Fibroblast of skin of scalp (primary cell): ENCODE measurements around the gene CMSS1.
"Not testable (repeated sequence)": the region's sequence is repeated elsewhere in the genome, so short reads cannot be mapped to it uniquely, and the experiment has no call there.

Source experiments
- DNase-seq: peaks from one replicate; pipeline ENCODE4 v3.0.0-alpha.2; 2013

Gene CMSS1

DNA sequence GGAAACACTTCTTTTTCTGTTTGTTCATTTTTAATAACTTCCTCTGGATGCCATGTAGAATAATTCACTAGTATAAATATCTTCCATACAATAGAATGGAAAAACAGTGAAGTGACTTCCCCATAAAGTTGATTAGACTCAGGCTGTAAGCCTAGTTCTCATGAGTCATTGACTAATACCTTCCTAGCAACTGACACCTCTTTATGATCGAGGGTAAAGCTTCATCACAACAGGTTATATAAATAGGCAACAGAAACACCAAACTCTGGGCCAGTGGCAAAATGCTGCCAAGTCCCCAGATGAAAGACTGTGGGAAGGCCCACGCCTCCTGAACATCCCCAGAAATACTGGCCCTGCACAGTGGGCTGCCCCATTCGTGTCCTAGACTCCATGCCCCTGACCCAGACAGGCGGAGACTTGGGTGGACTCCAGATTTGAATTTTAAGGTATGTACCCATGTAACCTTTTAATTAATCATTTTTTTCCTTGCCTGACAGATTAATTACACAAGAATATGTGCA, 371.8 kb downstream of the CMSS1 start:
- DNase-seq, result no peak

DNA sequence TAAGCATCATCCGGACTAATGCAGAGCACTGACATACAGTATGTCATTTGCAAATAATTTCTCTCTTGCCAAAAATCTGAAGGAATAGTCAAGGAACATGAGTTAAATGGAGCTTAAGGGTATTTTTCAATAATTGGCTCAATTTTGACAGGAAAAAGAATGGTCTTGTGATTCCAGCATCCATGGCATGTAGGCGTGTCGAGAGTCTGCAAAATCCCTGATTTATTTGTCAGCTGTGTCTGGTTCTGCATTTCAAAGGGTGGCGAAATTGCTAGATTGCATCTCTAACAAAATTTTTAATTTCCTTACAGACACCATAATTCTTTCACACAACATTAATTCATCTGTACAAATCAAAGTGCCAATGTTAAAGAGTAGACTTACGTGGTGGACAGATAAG, 377.7 kb downstream of the CMSS1 start:
- no peak for DNase-seq

DNA sequence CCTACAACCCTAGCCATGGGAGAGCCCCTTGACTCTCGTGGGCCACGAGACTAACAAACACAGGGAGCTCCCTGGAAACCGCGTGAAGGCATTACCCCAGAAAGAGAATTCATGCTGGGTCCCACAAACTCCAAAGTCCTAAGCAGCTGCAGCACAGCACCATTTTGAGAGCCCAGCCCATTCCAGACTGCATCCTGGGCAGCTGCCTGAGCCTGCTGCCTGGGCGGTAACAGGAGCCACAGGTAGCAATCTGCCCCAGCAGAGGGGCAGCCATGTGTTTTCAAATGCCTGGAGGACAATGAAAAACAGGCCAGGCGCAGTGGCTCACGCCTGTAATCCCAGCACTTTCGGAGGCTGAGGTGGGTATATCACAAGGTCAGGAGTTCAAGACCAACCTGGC, 380.2 kb downstream of the CMSS1 start:
- no peak for DNase-seq

DNA sequence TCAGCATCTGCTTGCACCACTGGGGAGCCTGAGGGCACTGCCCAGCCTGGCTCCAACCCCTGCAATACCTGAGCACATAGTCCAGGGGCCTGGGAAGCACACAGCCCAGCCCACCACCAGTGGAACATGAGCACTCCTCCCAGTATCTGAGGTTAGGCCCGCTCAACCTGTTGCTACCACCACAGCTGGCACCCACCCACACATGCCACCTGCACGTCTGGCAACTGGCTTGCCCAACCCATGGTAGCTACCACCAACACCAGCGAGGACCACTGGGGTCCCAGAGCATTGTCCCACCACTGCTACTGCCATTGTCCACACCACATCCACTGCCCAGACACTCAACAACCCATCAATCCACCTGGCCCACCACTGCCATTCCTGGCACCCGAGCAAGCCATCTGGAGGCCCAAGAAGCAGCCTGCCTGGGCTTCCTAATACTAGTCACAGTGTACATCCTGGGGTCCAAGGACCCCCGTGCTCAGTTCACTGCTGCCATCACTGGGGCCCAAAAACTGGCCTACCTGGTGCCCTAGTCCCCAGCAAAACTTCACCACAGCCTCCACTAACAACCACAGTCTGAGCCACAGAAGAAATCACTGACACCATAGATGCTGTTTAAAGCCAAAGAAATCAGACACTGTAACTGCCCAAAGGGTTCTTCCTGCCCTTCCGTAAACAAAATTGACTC, 381.1 kb downstream of the CMSS1 start:
- no peak for DNase-seq

DNA sequence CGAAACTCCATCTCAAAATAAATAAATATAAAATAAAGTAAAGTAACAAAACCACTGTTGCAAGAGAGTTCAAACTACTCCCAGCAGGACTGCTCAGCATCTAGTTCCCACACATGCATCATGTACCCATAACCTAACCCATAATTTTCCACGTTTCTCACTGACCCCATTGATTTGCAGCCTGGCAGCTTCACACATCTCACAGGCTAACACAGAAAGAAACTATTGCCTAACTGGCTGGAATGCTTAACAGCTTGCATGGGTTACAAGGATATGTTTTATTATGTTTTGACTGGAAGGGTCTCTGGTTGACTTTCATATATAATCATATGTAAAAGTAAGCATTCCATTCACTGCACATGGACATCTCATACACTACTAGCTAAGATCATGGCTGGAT, 387.5 kb downstream of the CMSS1 start:
- no peak for DNase-seq

DNA sequence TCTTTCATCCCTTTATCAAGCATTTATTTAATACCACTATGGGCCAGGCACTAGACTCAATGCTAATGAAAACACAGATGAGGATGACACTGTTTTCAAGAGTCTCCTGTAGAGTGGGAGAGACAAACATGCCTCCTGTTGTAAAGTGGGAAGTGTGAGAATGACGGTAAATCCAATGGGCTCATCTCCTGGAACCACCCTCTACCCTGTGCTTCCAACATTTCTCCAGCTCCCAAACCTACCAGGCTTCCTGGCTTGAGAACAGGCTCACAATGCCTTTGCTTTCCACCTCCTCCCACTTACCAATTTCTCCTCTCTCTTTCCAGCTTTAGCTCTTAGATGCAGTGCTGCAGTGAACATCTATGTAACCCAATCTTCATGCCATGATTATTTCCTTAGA, 389.0 kb downstream of the CMSS1 start:
- DNase-seq, result no peak

DNA sequence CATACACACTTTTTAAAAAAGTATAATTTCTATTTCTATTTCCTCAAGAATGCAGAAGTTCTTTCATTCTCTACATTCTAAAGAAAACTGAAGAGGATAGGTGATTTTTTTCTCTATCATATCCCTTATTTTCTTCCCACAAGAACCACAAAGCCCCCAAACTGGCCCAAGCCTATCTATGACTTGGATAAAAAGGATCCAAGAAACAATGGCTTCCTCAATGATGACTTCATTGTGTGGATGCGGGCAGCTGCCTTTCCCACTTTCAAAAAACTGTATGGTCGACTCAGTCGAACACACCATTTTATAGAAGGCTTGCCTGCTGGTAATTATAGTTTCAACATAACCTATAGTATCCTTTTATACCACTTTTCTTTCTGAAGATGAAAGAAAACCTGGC, 390.2 kb downstream of the CMSS1 start:
- no peak for DNase-seq

DNA sequence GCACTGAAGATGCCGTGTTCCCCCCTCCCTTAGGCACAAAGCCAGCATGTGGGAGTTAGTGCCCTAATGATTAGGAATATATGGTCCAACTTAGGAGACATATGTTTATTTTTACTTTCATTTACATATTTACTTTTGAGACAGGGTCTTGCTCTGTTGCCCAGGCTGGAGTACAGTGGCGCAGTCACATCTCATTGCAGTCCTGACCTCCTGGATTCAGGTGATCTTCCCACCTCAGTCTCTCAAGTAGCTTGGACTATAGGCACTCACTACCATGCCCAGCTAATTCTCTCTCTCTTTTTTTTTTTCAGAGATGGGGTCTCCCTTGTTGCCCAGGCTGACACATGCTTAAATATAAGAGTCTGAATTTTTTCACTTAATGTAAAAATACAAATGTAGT, 391.5 kb downstream of the CMSS1 start:
- DNase-seq, result no peak

DNA sequence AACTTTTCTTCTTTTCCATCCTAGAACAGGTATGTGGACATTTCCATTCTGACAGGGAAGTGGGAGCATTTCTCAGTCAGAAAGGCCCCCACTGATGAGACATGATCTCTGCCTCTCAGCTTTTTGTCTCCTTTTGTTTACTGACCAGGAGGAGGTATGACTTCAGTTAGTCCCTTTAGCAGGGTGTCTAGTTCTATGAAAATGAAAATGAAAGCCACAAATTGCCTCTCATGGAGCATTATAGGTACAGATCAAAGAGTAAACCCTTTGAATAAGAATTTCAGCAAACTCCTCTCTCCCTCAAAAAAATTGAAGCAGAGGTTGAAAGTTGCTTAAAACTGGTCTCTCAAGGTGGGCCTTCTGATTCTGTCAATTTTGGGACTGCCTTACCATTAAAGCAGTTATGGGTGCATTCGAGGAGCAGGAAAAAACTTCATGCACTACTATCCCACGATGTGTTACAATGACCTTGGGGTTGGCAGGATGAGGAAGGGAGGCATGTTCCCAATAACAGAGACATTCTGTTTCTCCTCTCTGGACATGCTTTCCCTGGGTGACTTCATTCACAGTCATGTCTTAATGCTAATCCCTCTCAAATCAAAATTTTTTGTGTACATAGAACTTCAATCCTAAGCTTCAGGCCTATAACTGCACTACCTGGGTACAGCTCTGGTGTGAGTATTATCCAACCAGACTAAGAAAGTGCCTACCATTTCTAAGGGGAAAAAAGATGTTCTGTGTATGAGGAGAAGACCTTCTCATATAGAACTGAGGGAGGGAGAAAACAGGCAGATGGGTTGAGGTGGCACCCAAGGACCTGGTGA, 392.5 kb downstream of the CMSS1 start:
- DNase-seq, result no peak

DNA sequence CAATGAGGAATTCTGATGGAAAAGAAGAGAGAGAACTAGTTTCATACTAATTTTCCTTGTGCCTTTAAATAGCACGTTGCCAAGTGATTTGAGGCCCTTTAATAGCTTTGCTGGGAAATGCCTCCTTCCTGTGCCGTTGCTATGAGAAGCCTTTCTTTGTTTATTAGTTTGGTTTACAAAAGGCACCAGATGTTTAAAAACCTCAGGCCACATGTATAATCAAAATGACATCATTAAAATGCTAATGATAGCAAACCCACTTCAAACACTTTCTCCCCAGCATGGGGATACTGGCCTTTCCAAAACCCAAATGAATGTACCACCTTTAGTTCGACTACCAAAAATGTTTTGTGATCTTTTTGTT, 393.1 kb downstream of the CMSS1 start:
- DNase-seq, result peak; percentile 44

DNA sequence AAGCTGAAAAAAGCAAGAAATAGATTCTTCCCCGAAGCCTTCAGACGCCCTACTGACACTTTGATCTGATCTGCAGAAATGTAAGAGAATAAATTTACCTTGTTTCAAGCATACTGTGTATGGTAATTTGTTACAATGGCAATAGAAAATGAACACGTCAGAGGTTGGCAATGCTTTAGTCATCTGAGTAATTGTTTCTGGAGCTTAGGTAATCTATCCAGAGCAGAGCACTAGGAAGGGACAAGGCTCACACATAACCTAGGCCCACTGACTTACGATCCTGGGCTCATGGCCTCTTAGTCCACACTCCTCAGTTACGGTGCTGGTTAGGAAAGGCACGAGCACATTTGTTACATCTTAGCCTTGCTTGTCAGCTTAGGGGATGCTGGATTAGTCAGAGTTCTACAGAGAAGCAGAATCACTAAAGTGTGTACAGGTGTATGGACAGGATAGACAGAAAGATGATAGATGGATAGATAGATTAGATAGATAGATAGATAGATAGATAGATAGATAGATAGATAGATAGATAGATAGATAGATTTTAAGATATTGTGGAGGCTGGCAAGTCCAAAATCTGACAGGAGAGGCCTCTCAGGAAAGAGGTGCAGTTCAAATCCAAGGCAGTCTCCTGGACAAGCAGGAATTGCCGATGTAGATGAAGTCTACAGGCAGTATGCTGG, 396.4 kb downstream of the CMSS1 start:
- no peak for DNase-seq

DNA sequence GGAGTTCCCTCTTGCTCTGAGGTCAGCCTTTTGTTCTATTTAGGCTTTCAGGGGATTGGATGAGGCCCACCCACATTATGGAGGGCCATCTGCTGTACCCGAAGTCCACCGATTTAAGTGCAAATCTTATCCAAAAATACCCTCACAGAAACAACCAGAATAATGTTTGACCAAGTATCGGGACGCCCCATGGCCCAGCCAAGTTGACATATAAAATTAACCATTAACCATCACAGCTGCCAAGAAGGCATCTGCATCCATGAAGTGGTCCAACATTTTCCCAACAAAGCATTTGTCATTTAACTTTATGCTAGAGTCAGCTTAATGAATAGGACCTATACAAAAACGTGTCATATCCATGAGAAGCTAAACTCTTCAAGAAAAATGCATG, 396.9 kb downstream of the CMSS1 start:
- DNase-seq, result no peak

DNA sequence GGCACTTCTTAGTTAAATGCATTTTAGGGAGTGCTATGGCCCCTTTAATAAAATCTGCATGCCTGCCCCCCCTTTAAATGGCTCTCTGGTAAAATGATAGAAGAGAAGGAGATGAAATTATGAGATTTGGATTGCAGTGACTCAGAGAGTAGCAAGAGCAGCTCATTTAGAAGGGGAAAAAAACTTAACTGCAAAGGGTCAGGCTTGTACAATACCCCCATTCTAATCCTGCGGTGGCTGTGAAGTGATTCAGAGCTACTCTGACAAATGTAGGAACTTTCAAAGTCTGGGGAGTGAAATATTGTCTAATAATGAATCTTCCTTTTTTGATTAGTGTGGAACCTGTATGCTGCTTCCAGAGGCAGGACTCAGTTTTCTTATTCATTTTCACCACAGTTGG, 399.1 kb downstream of the CMSS1 start:
- DNase-seq, result no peak

DNA sequence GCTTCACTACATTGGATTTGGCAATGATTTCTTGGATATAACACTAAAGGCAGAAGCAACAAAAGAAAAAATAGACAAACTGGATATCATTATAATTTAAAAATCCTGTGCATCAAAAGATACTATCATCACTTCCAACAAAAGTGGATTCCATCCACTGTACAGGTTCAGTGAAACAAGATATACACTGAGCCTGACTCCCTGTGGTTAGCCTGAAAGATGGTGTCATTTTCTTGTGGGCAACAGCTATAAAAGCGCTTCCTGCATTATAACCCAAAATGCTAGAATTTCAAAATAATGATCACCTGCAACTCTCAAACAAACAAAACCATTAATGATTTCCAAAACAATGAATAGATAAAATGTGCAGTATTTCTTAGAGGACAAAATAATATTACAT, 403.5 kb downstream of the CMSS1 start:
- no peak for DNase-seq

DNA sequence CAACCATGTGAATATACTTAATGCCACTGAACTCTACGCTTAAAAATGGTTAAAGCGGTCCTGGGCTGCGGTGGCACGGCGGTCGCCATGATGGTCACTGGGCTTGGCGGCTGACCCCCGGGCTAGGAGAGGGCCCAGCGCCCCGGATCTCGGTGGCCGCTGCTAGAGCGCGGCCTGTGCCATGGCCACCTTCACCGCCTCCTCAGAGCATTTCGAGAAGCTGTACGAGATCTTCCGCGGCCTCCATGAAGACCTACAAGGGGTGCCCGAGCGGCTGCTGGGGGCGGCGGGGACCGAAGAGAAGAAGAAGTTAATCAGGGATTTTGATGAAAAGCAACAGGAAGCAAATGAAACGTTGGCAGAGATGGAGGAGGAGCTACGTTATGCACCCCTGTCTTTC, 407.5 kb downstream of the CMSS1 start:
- no peak for DNase-seq

DNA sequence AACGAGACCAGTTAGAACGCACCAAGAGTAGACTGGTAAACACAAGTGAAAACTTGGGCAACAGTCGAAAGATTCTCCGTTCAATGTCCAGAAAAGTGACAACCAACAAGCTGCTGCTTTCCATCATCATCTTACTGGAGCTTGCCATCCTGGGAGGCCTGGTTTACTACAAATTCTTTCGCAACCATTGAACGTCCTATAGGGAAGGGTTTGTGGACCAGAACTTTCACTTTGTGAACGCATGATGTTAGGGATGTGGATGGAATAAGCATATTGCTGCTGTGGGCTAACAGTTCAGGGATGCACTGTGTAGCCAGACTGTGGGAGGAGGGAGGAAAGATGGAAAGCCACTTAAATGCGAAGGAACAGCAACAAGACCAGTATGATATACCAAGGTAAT, 408.2 kb downstream of the CMSS1 start:
- DNase-seq, result no peak

DNA sequence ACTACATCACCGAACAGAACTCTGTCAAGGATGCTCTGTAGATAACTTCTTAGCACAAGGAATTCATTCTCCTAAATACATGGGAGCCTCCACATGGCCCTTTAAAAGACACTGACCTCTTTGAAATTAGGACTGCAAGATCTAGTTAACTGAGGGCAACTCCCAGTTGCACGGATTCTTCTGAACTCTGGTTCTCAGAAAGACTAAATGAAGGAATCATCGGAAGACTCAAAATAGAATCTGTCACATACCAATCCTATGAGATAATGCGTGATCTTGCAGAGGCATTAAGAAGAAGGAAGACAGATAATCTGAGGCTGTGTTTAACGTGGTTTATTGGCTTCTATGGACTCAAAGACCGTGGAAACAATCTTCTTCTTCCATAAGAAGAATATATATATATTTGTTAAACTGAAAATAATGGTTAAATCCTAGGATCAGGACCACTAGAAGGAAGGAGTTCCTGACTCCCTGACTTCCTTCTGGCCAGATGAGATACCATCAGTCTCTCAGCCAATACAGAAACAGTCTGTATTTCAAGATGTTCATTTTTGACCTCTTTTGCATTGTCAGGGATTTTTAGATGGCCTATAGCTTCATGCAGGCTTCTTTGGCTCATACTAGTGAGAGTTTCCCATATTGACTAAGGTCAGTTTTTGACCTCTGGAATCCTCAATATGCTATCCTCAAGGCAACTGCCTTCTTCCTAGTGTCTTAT, 409.2 kb downstream of the CMSS1 start:
- DNase-seq, result peak; percentile 82

DNA sequence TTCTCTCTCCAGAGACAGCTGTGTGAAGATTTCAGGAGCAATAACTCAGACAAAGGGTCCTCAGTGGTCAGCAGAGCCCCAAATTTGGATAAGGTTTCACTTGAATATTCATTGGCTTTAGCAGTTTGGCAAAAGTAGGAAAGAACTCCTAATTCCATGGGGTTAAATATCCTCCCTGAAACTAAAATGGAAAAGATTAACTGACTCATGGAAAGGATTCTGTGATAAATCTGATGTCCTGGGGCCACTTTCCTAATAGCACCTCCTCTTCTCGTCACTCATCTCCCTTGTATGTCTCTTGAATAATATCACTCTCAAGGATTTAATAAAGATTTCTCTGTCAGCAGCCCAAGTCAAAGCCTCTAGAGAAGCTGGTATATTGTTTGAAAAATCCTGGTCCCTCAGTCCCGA, 409.9 kb downstream of the CMSS1 start:
- no peak for DNase-seq

DNA sequence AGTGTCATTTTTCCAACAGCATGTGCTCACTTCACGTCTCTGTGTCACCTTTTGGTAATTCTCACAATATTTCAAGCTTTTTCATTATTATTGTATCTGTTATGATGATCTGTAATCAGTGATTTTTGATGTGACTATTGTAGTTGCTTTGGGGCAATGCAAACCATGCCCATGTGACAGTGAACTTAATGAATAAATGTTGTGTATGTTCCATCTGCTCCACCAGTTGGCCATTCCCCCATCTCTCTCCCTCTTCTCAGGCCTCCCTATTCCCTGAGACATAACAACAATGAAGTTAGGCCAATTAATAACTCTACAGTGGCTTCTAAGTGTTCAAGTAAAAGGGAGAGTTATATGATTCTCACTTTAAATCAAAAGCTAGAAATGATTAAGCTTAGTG, 410.6 kb downstream of the CMSS1 start:
- DNase-seq, result no peak

DNA sequence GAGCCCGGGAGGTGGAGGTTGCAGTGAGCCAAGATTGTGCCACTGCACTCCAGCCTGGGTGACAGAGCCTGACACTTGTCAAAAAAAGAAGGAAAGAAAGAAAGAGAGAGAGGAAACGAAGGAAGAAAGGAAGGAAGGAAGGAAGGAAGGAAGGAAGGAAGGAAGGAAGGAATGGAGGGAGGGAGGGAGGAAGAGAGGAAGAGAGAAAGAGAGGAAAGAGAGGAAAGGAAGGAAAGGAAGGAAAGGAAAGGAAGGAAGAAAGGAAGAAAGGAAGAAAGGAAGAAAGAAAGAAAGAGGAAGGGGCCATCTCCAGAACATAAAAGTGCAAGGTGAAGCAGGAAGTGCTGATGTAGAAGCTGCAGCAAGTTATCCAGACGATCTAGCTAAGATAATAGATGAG, 411.5 kb downstream of the CMSS1 start:
- DNase-seq, result not testable (repeated sequence)

DNA sequence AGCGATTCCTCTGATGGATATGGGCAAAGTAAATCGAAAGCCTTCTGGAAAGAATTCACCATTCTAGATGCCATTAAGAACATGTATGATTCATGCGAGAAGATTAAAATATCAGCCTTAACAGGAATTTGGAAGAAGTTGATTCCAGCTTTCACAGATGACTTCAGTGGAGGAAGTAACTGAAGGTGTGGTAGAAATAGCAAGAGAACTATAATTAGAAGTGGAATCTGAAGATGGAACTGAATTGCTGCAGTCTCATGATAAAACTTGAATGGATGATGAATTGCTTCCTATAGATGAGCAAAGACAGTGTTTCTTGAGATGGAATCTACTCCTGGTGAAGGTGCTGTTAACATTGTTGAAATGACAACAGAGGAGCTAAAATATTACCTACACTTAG, 413.0 kb downstream of the CMSS1 start:
- peak; percentile 56 for DNase-seq
